H1 (cell line): ENCODE measurements around the gene ATM. TPM values are rescaled to one million over a fixed set of nuclear protein-coding genes. Genes with fewer than 3 reads are reported as not detected.

ENCODE experiments used
- CTCF ChIA-PET: fragments of 300-600 bp; sonication (Branson Sonifier 250); formaldehyde crosslinking; loops from one replicate; lab custom pipeline; 2021; ENCODE audit not compliant: partially characterized antibody; lab: Charles Lee
- POLR2A ChIA-PET: fragments of 300-600 bp; sonication (Branson Sonifier 250); formaldehyde crosslinking; loops from one replicate; lab custom pipeline; 2021; ENCODE audit warnings: inconsistent platforms; ENCODE audit not compliant: partially characterized antibody; lab: Charles Lee
- DNase-seq, 2 experiments: peaks; one replicate each; pipeline versions ENCODE4 v3.0.0 to v3.0.0-alpha.2; 2010 to 2022; ENCODE audit warnings: low spot score in 2 of 2, low read depth in 1 of 2, mixed read lengths in 1 of 2
- FAIRE-seq: peaks from 2 replicates; lab custom pipeline; 2011; peaks lifted over from hg19 to GRCh38; lab: Jason Lieb, UNC
- H2AFZ ChIP-seq: 2 replicates; pipeline ENCODE4 v1.8.1; 2012; ENCODE audit warnings: low read length, inconsistent platforms
- H2AK5ac ChIP-seq: 2 replicates; pipeline ENCODE4 v1.6.1; 2013; ENCODE audit warnings: low read depth, low read length
- H2BK120ac ChIP-seq: replicated peaks from 2 replicates; pipeline ENCODE3; 2013; ENCODE audit warnings: low read depth, low read length, inconsistent platforms
- H2BK12ac ChIP-seq: 2 replicates; pipeline ENCODE4 v1.6.1; 2013; ENCODE audit warnings: low read depth, low read length
- H2BK15ac ChIP-seq: 2 replicates; pipeline ENCODE4 v1.6.1; 2013; ENCODE audit warnings: low read length
- H2BK20ac ChIP-seq: 2 replicates; pipeline ENCODE4 v1.6.1; 2013; ENCODE audit warnings: low read length
- H2BK5ac ChIP-seq: 2 replicates; pipeline ENCODE4 v1.6.1; 2013; ENCODE audit warnings: low read depth, low read length
- H3K14ac ChIP-seq: 2 replicates; pipeline ENCODE4 v1.6.1; 2013; ENCODE audit warnings: inconsistent platforms; ENCODE audit not compliant: insufficient read length
- H3K18ac ChIP-seq: 2 replicates; pipeline ENCODE4 v1.6.1; 2013; ENCODE audit warnings: low read length; ENCODE audit errors: extremely low read depth
- H3K23ac ChIP-seq: 2 replicates; pipeline ENCODE4 v1.6.1; 2013; ENCODE audit warnings: inconsistent platforms; ENCODE audit not compliant: insufficient read length
- H3K23me2 ChIP-seq: 2 replicates; pipeline ENCODE4 v1.6.1; 2013; ENCODE audit warnings: low read depth, low read length
- H3K27ac ChIP-seq: 2 replicates; pipeline ENCODE4 v1.6.1; 2011; ENCODE audit warnings: low read depth, low read length, inconsistent platforms
- H3K27me3 ChIP-seq, 4 experiments: replicated peaks in 1 of 4; 1 replicate in 1 of 4; 2 replicates in 3 of 4; pipeline versions ENCODE4 v1.6.1 to v1.8.1; 2011 to 2013; ENCODE audit warnings: low read length in 3 of 4, mild to moderate bottlenecking in 3 of 4, inconsistent platforms in 2 of 4, mixed read lengths in 2 of 4, moderate library complexity in 1 of 4; ENCODE audit not compliant: control insufficient read depth in 3 of 4, insufficient read depth in 3 of 4; ENCODE audit errors: extremely low read depth in 1 of 4
- H3K36me3 ChIP-seq, 4 experiments: 2 replicates each; pipeline versions ENCODE4 v1.6.1 to v1.8.1; 2011 to 2013; ENCODE audit warnings: mild to moderate bottlenecking in 4 of 4, low read length in 3 of 4, moderate library complexity in 2 of 4, control low read depth in 1 of 4, inconsistent platforms in 1 of 4; ENCODE audit not compliant: insufficient read depth in 4 of 4, control insufficient read depth in 2 of 4
- H3K4ac ChIP-seq: replicated peaks from 2 replicates; pipeline ENCODE3; 2013; ENCODE audit warnings: low read length, low read depth, mixed read lengths, inconsistent platforms; ENCODE audit not compliant: insufficient read length
- H3K4me1 ChIP-seq, 4 experiments: replicated peaks in 1 of 4; 1 replicate in 1 of 4; 2 replicates in 3 of 4; pipeline versions ENCODE4 v1.6.1 to v1.8.1; 2011 to 2013; ENCODE audit warnings: low read length in 3 of 4, inconsistent platforms in 2 of 4, mixed read lengths in 1 of 4; ENCODE audit not compliant: insufficient read depth in 4 of 4, control insufficient read depth in 3 of 4
- H3K4me2 ChIP-seq, 2 experiments: 2 replicates each; pipeline versions ENCODE4 v1.6.1 to v1.8.1; 2011 to 2013; ENCODE audit warnings: low read depth in 2 of 2, low read length in 2 of 2, control low read depth in 1 of 2, inconsistent platforms in 1 of 2, mild to moderate bottlenecking in 1 of 2; ENCODE audit not compliant: insufficient read depth in 1 of 2
- H3K4me3 ChIP-seq, 4 experiments: fragments of 200-600, 300-600 bp in 1 of 4; sonication (generic), shearing (Covaris generic), sonication (Bioruptor Twin) in 1 of 4; 2 replicates each; pipeline versions ENCODE4 v1.5.1 to v1.8.1; 2011 to 2016; ENCODE audit warnings: low read length in 4 of 4, low read depth in 3 of 4, control low read depth in 2 of 4, inconsistent platforms in 2 of 4, mild to moderate bottlenecking in 2 of 4, mixed read lengths in 1 of 4, moderate library complexity in 1 of 4; ENCODE audit not compliant: insufficient read depth in 2 of 4; ENCODE audit errors: extremely low read depth in 1 of 4
- H3K56ac ChIP-seq: replicated peaks from 2 replicates; pipeline ENCODE3; 2013; ENCODE audit warnings: low read depth, mild to moderate bottlenecking, mixed read lengths, low read length, inconsistent platforms; ENCODE audit not compliant: insufficient read length
- H3K79me1 ChIP-seq: 2 replicates; pipeline ENCODE4 v1.6.1; 2013; ENCODE audit warnings: low read depth, low read length, control low read depth
- H3K79me2 ChIP-seq, 2 experiments: 2 replicates each; pipeline versions ENCODE4 v1.6.1 to v1.8.1; 2012 to 2013; ENCODE audit warnings: low read length in 2 of 2, mild to moderate bottlenecking in 2 of 2, inconsistent platforms in 1 of 2; ENCODE audit not compliant: insufficient read depth in 2 of 2, control insufficient read depth in 1 of 2
- H3K9ac ChIP-seq, 4 experiments: replicated peaks in 1 of 4; 1 replicate in 1 of 4; 2 replicates in 3 of 4; pipeline versions ENCODE4 v1.6.1 to v1.8.1; 2011 to 2013; ENCODE audit warnings: low read depth in 3 of 4, low read length in 3 of 4, control low read depth in 2 of 4, mild to moderate bottlenecking in 2 of 4, moderate library complexity in 2 of 4, inconsistent platforms in 1 of 4; ENCODE audit errors: extremely low read depth in 1 of 4
- H3K9me3 ChIP-seq, 2 experiments: 2 replicates each; pipeline versions ENCODE4 v1.6.1 to v1.8.1; 2012 to 2013; ENCODE audit warnings: mild to moderate bottlenecking in 2 of 2, moderate library complexity in 2 of 2, control low read depth in 1 of 2, inconsistent platforms in 1 of 2, low read depth in 1 of 2, low read length in 1 of 2, mixed read lengths in 1 of 2; ENCODE audit not compliant: insufficient read depth in 2 of 2
- H4K20me1 ChIP-seq, 2 experiments: replicated peaks in 1 of 2; 2 replicates each; pipeline versions ENCODE3 to v1.8.1; 2011 to 2013; ENCODE audit warnings: inconsistent platforms in 2 of 2, low read length in 2 of 2, mild to moderate bottlenecking in 1 of 2; ENCODE audit not compliant: insufficient read depth in 2 of 2, control insufficient read depth in 1 of 2
- H4K5ac ChIP-seq: 2 replicates; pipeline ENCODE4 v1.6.1; 2013; ENCODE audit warnings: low read length, low read depth, mixed read lengths, inconsistent platforms; ENCODE audit not compliant: insufficient read length
- H4K8ac ChIP-seq: 2 replicates; pipeline ENCODE4 v1.8.0; 2013; ENCODE audit warnings: mild to moderate bottlenecking, moderate library complexity, low read length, inconsistent platforms; ENCODE audit not compliant: insufficient read depth; ENCODE audit errors: extremely low read depth
- H4K91ac ChIP-seq: replicated peaks from 2 replicates; pipeline ENCODE3; 2013; ENCODE audit warnings: low read length, mixed read lengths, inconsistent platforms; ENCODE audit not compliant: insufficient read length
- ASH2L ChIP-seq: fragments of 200-600, 300-600 bp; sonication (generic); IDR thresholded peaks from one replicate; pipeline ENCODE4 v1.7.1; 2017; ENCODE audit warnings: low read length
- BCL11A ChIP-seq, 2 experiments: IDR thresholded peaks; one replicate each; pipeline ENCODE4 v1.6.1; 2011; ENCODE audit warnings: low read depth in 2 of 2, low read length in 2 of 2, mild to moderate bottlenecking in 2 of 2
- EP300 ChIP-seq, 2 experiments: IDR thresholded peaks; 1 replicate in 1 of 2; 2 replicates in 1 of 2; pipeline ENCODE4 v1.6.1; 2011 to 2012; ENCODE audit warnings: low read depth in 2 of 2, low read length in 2 of 2, mild to moderate bottlenecking in 2 of 2, borderline replicate concordance in 1 of 2, inconsistent platforms in 1 of 2, moderate library complexity in 1 of 2
- FOSL1 ChIP-seq: IDR thresholded peaks from 2 replicates; pipeline ENCODE4 v1.6.1; 2011; ENCODE audit warnings: mild to moderate bottlenecking, low read depth, low read length, moderate library complexity; ENCODE audit not compliant: insufficient read depth
- JUN ChIP-seq: IDR thresholded peaks from 2 replicates; pipeline ENCODE4 v1.6.1; 2011; ENCODE audit warnings: low read depth, mild to moderate bottlenecking, improper control_type of control experiment, low read length
- KDM4A ChIP-seq: IDR thresholded peaks from one replicate; pipeline ENCODE4 v1.7.1; 2012; ENCODE audit warnings: low read depth, mild to moderate bottlenecking, moderate library complexity, low read length, inconsistent platforms; ENCODE audit not compliant: severe bottlenecking
- MAFK ChIP-seq: IDR thresholded peaks from 2 replicates; pipeline ENCODE4 v1.6.1; 2012; ENCODE audit warnings: low read depth, mild to moderate bottlenecking, improper control_type of control experiment, low read length
- MAX ChIP-seq: IDR thresholded peaks from 2 replicates; pipeline ENCODE4 v1.6.1; 2012; ENCODE audit warnings: inconsistent platforms
- RAD21 ChIP-seq, 2 experiments: IDR thresholded peaks in 1 of 2; conservative IDR thresholded peaks in 1 of 2; 2 replicates each; pipeline ENCODE4 v1.6.1; 2011; ENCODE audit warnings: low read depth in 2 of 2, low read length in 2 of 2, improper control_type of control experiment in 1 of 2, inconsistent platforms in 1 of 2, mild to moderate bottlenecking in 1 of 2, moderate library complexity in 1 of 2
- RXRA ChIP-seq: IDR thresholded peaks from 2 replicates; pipeline ENCODE4 v1.6.1; 2011; ENCODE audit warnings: low read depth, mild to moderate bottlenecking, low read length, moderate library complexity; ENCODE audit not compliant: insufficient read depth
- SAP30 ChIP-seq: fragments of 300-600 bp; sonication (generic); IDR thresholded peaks from 2 replicates; pipeline ENCODE4 v1.7.1; 2012; ENCODE audit warnings: low read length, moderate library complexity, mild to moderate bottlenecking, inconsistent platforms; ENCODE audit not compliant: insufficient read depth, insufficient replicate concordance
- SIX5 ChIP-seq: IDR thresholded peaks from 2 replicates; pipeline ENCODE4 v1.6.1; 2011; ENCODE audit warnings: mild to moderate bottlenecking, low read depth, low read length
- SP1 ChIP-seq: IDR thresholded peaks from 2 replicates; pipeline ENCODE4 v1.6.1; 2011; ENCODE audit warnings: low read depth, low read length
- WGBS, 2 experiments: shearing (Covaris generic) in 1 of 2; methylation state at CpG; one replicate each; pipeline versions ENCODE4 v1.1.6 to v1.1.7; 2013 to 2015; ENCODE audit warnings: low lambda C conversion rate in 2 of 2, mixed read lengths in 2 of 2, inconsistent platforms in 1 of 2, low coverage in 1 of 2, missing lambda C conversion rate in 1 of 2; ENCODE audit not compliant: insufficient replicate concordance in 2 of 2, insufficient coverage in 1 of 2, insufficient read length in 1 of 2; ENCODE audit errors: extremely low coverage in 1 of 2, missing lambda C conversion rate in 1 of 2; 5-methylcytosine and 5-hydroxymethylcytosine counted together
- polyA plus RNA-seq, 7 experiments: library from polyadenylated mRNA; depleted of rRNA in 3 of 7; stranded (reverse) in 5 of 7; unstranded in 2 of 7; fragments of >200 nt in 5 of 7; fragments of 200-250 nt in 2 of 7; gene quantifications; 1 replicate in 5 of 7; 2 replicates in 1 of 7; 4 replicates in 1 of 7; pipeline versions ENCODE4 v1.2.1 to v1.2.3, GENCODE V29; 2011 to 2013; ENCODE audit warnings: missing spikeins in 2 of 7, mixed read lengths in 2 of 7
- total RNA-seq: library from RNA; stranded (reverse); fragmentation: NEBNext Ultra II Directional; extraction: Animal tissue kit (Norgen Biotek cat#: 25700); gene quantifications from 2 replicates; pipeline ENCODE4 v1.2.1, GENCODE V29; 2021

Gene ATM
- total and polyA plus RNA-seq, 2 of the 8 experiments (the other 6 are each of a cell fraction or from before 2014, with no cell fraction given), result 14.9 to 55.4 TPM

- Histone ChIP-seq H3K4me2 (peak overlapping the region; percentile 92 to 99), H4K5ac (no peak overlapping the region), H3K79me1 (peaks cover 4% of the 10 kb centered on the region), H3K4me3 (peak overlapping the region; percentile 91 to 100 (median 96)), H3K23me2 (peaks cover 8% of the 10 kb centered on the region), H3K4ac (no peak overlapping the region), H3K79me2 (peaks cover 37 to 87% of the 10 kb centered on the region in 2 experiments), H4K91ac (no peak overlapping the region), H2BK12ac (no peak overlapping the region; the same call in 1 of the 2 replicates), H2BK20ac (no peak overlapping the region), H3K18ac (no peak overlapping the region), H3K56ac (no peak overlapping the region), H3K9ac (peak overlapping the region; percentile 75 to 100 (median 98)), H2BK5ac (peak overlapping the region; percentile 97; the same call in 1 of the 2 replicates), H3K4me1 (peaks cover 4 to 11% (median 4%) of the 10 kb centered on the region in 4 experiments; a peak in 6 of 7 replicates), H3K23ac (no peak overlapping the region), H2BK120ac (no peak overlapping the region), H3K9me3 (no peaks in the 10 kb centered on the region), H3K27me3 (no peaks in the 10 kb centered on the region), H3K14ac (no peak overlapping the region), H2AFZ (no peak overlapping the region), H2BK15ac (no peak overlapping the region), H2AK5ac (no peak overlapping the region; the same call in 1 of the 2 replicates), H4K20me1 (peaks cover 0 to 6% of the 10 kb centered on the region in 2 experiments), H3K27ac (no peak overlapping the region), H4K8ac (no peak overlapping the region), H3K36me3 (no peaks in the 10 kb centered on the region; a peak in 2 of 8 replicates)
- CTCF ChIA-PET, result interaction anchor here (0.9 to 1.5 kb wide), 2 partner anchors 17 to 99 kb away, joined by 3 read pairs; partner anchors contain the start of gene ACAT1
- FAIRE-seq (no peak), DNase-seq (no peak)
- POLR2A ChIA-PET, result interaction anchor here (1.3 to 3.5 kb wide), 6 partner anchors 8 to 313 kb away, joined by 3 to 17 read pairs (median 6); partner anchors contain the start of gene CUL5
- 18% methylated on average over 12 of the region's 12 CpGs; no CpG with 5 or more reads in 1 of the 2 experiments for WGBS, 2 experiments
- TF ChIP-seq JUN (no peak), ASH2L (no peak), SIX5 (no peak), KDM4A (no peak), FOSL1 (no peak), SAP30 (no peak), RXRA (no peak), MAX (no peak), EP300 (IDR thresholded peaks at IDR 0.05; ENCODE audit: borderline replicate concordance in 1 of 2, low read depth in 2 of 2, low read length in 2 of 2) (no peak), BCL11A (IDR thresholded peaks at IDR 0.05; ENCODE audit: low read depth in 2 of 2, low read length in 2 of 2) (no peak), RAD21 (IDR thresholded peaks at IDR 0.05 in 1 of 2, conservative IDR thresholded peaks at IDR 0.05 in 1 of 2; ENCODE audit: low read depth in 2 of 2, low read length in 2 of 2) (no peak), MAFK (no peak), SP1 (no peak)
Measured at GRCh38 chr11:108221371-108221770, 1.5 kb upstream of the ATM start.
